Stimulated activated effector memory CD8-positive, alpha-beta T cell treated with anti-CD3 and anti-CD28 coated beads, Interleukin-12 subunit alpha, Interleukin-12 subunit beta, amount 100 ng/mL, for 72 hours (primary cell): ENCODE data around the gene RBM4B.
"Not testable (repeated sequence)": the region's sequence is repeated elsewhere in the genome, so short reads cannot be mapped to it uniquely, and the experiment has no call there.

Experiments used
- ATAC-seq: fragments of 150-1000 bp; cut with Tn5 transposase; 2 replicates; pipeline ENCODE4 v1.10.0; 2021
- DNase-seq, 2 donors: peaks; one replicate each; pipeline ENCODE4 v3.0.0; 2021 to 2022; ENCODE audit warnings: low spot score in 2 of 2
- H3K27ac Mint-ChIP-seq: one replicate; pipeline ENCODE4 v1.8.0; 2022; ENCODE audit warnings: mild to moderate bottlenecking, mixed read lengths
- H3K36me3 Mint-ChIP-seq: one replicate; pipeline ENCODE4 v1.8.0; 2022; ENCODE audit warnings: mild to moderate bottlenecking, mixed read lengths
- H3K4me1 Mint-ChIP-seq: one replicate; pipeline ENCODE4 v1.8.0; 2022; ENCODE audit warnings: mixed read lengths
- H3K4me3 Mint-ChIP-seq: one replicate; pipeline ENCODE4 v1.8.0; 2022; ENCODE audit warnings: mild to moderate bottlenecking, mixed read lengths
- H3K9me3 Mint-ChIP-seq: one replicate; pipeline ENCODE4 v1.8.0; 2022; ENCODE audit warnings: mixed read lengths

RBM4B gene

GRCh38 chr11:66649903-66650302 lies 27.8 kb downstream of the RBM4B start:
- Mint-ChIP-seq H3K4me1 (peaks cover 46% of the 10 kb centered on the region), H3K4me3 (no peak overlapping the region), H3K27ac (peak overlapping the region; percentile 45), H3K36me3 (peaks cover 100% of the 10 kb centered on the region), H3K9me3 (no peaks in the 10 kb centered on the region)
- DNase-seq, result no peak
- no peak for ATAC-seq

GRCh38 chr11:66646828-66647227 lies 30.9 kb downstream of the RBM4B start:
- peaks cover 60% of the 10 kb centered on the region for H3K4me1 Mint-ChIP-seq
- H3K9me3 Mint-ChIP-seq, result no peaks in the 10 kb centered on the region
- no peak overlapping the region for H3K4me3 Mint-ChIP-seq
- DNase-seq, result no peak
- peak overlapping the region; percentile 52 for H3K27ac Mint-ChIP-seq
- ATAC-seq, result no peak
- peaks cover 100% of the 10 kb centered on the region for H3K36me3 Mint-ChIP-seq

GRCh38 chr11:66643745-66644437 lies 33.8 kb downstream of the RBM4B start:
- peaks cover 100% of the 10 kb centered on the region for H3K36me3 Mint-ChIP-seq
- H3K27ac Mint-ChIP-seq, result peak overlapping the region; percentile 84
- H3K4me1 Mint-ChIP-seq, result peaks cover 87% of the 10 kb centered on the region
- ATAC-seq (no peak), DNase-seq (no peak)
- H3K4me3 Mint-ChIP-seq, result peak overlapping the region; percentile 95
- no peaks in the 10 kb centered on the region for H3K9me3 Mint-ChIP-seq

GRCh38 chr11:66641834-66642233 lies 35.9 kb downstream of the RBM4B start:
- peak overlapping the region; percentile 98 for H3K27ac Mint-ChIP-seq
- H3K4me3 Mint-ChIP-seq, result peak overlapping the region; percentile 95
- no peak for ATAC-seq
- peaks cover 100% of the 10 kb centered on the region for H3K36me3 Mint-ChIP-seq
- H3K4me1 Mint-ChIP-seq, result peaks cover 89% of the 10 kb centered on the region
- no peaks in the 10 kb centered on the region for H3K9me3 Mint-ChIP-seq
- DNase-seq, result no peak

- DNase-seq, ATAC-seq, H3K9me3 Mint-ChIP-seq: not testable (repeated sequence)
- Mint-ChIP-seq H3K27ac (peak overlapping the region; percentile 98), H3K4me1 (peaks cover 71% of the 10 kb centered on the region), H3K4me3 (peak overlapping the region; percentile 95), H3K36me3 (peaks cover 100% of the 10 kb centered on the region)
Measured at GRCh38 chr11:66639814-66640340, 37.8 kb downstream of the RBM4B start.

- Mint-ChIP-seq H3K9me3 (no peaks in the 10 kb centered on the region), H3K27ac (peak overlapping the region; percentile 98), H3K4me3 (peak overlapping the region; percentile 95), H3K4me1 (peaks cover 70% of the 10 kb centered on the region), H3K36me3 (peaks cover 100% of the 10 kb centered on the region)
- DNase-seq (peak; percentile 9 to 53), ATAC-seq (no peak)
Measured at GRCh38 chr11:66639066-66639813, 38.4 kb downstream of the RBM4B start.

- peak; percentile 97 for ATAC-seq
- Mint-ChIP-seq H3K9me3 (no peaks in the 10 kb centered on the region), H3K36me3 (peaks cover 100% of the 10 kb centered on the region), H3K27ac (peak within 1 kb of the TSS; percentile 98), H3K4me3 (peak within 1 kb of the TSS; percentile 95), H3K4me1 (peaks cover 62% of the 10 kb centered on the region)
- peak; percentile 83 to 96 for DNase-seq
Measured at GRCh38 chr11:66638177-66639065, 39.3 kb downstream of the RBM4B start, which contains the start of gene RBM4. TSS of gene RBM4 (plus strand) at chr11:66638703. CDS start at chr11:66639712, 1,009 bp downstream.

GRCh38 chr11:66637557-66638176 lies 40.0 kb downstream of the RBM4B start:
- ATAC-seq (no peak), DNase-seq (peak in 1 of 2 donors; percentile 10)
- Mint-ChIP-seq H3K4me1 (peaks cover 55% of the 10 kb centered on the region), H3K9me3 (no peaks in the 10 kb centered on the region), H3K4me3 (peak overlapping the region; percentile 95), H3K36me3 (peaks cover 100% of the 10 kb centered on the region), H3K27ac (peak overlapping the region; percentile 98)

- peaks cover 100% of the 10 kb centered on the region for H3K36me3 Mint-ChIP-seq
- peak overlapping the region; percentile 95 for H3K4me3 Mint-ChIP-seq
- no peak for ATAC-seq
- DNase-seq, result no peak
- peaks cover 50% of the 10 kb centered on the region for H3K4me1 Mint-ChIP-seq
- no peaks in the 10 kb centered on the region for H3K9me3 Mint-ChIP-seq
- H3K27ac Mint-ChIP-seq, result no peak overlapping the region
Measured at GRCh38 chr11:66636411-66636810, 41.3 kb downstream of the RBM4B start.

GRCh38 chr11:66632952-66633351 lies 44.7 kb downstream of the RBM4B start:
- ATAC-seq (no peak), DNase-seq (no peak)
- no peak overlapping the region for H3K27ac Mint-ChIP-seq

GRCh38 chr11:66631883-66632282 lies 45.8 kb downstream of the RBM4B start:
- Mint-ChIP-seq H3K4me3 (no peak overlapping the region), H3K27ac (peak overlapping the region; percentile 59), H3K36me3 (peaks cover 100% of the 10 kb centered on the region), H3K9me3 (no peaks in the 10 kb centered on the region), H3K4me1 (peaks cover 36% of the 10 kb centered on the region)
- no peak for ATAC-seq
- no peak for DNase-seq

More at GRCh38 chr11:66632952-66633351, 44.7 kb downstream of the RBM4B start:
- peaks cover 40% of the 10 kb centered on the region for H3K4me1 Mint-ChIP-seq
- no peak overlapping the region for H3K4me3 Mint-ChIP-seq
- H3K9me3 Mint-ChIP-seq, result no peaks in the 10 kb centered on the region
- H3K36me3 Mint-ChIP-seq, result peaks cover 100% of the 10 kb centered on the region

GRCh38 chr11:66629356-66629755 lies 48.3 kb downstream of the RBM4B start:
- H3K27ac Mint-ChIP-seq, result peak overlapping the region; percentile 83
- no peak overlapping the region for H3K4me3 Mint-ChIP-seq
- no peaks in the 10 kb centered on the region for H3K9me3 Mint-ChIP-seq
- peaks cover 51% of the 10 kb centered on the region for H3K4me1 Mint-ChIP-seq
- DNase-seq, result no peak
- no peak for ATAC-seq
- peaks cover 100% of the 10 kb centered on the region for H3K36me3 Mint-ChIP-seq

GRCh38 chr11:66628061-66628603 lies 49.6 kb downstream of the RBM4B start:
- no peak for ATAC-seq
- Mint-ChIP-seq H3K36me3 (peaks cover 100% of the 10 kb centered on the region), H3K4me3 (no peak overlapping the region), H3K27ac (peak overlapping the region; percentile 83), H3K4me1 (peaks cover 60% of the 10 kb centered on the region), H3K9me3 (no peaks in the 10 kb centered on the region)
- DNase-seq, result no peak

- peaks cover 100% of the 10 kb centered on the region for H3K36me3 Mint-ChIP-seq
- no peak for ATAC-seq
- H3K27ac Mint-ChIP-seq, result peak overlapping the region; percentile 7
- peaks cover 69% of the 10 kb centered on the region for H3K4me1 Mint-ChIP-seq
- no peak overlapping the region for H3K4me3 Mint-ChIP-seq
- no peaks in the 10 kb centered on the region for H3K9me3 Mint-ChIP-seq
- DNase-seq, result no peak
Measured at GRCh38 chr11:66626926-66627325, 50.8 kb downstream of the RBM4B start.
